ENCODE results near the gene FBXL12.
"Not testable (repeated sequence)": the region's sequence is repeated elsewhere in the genome, so short reads cannot be mapped to it uniquely, and the experiment has no call there.

DNA sequence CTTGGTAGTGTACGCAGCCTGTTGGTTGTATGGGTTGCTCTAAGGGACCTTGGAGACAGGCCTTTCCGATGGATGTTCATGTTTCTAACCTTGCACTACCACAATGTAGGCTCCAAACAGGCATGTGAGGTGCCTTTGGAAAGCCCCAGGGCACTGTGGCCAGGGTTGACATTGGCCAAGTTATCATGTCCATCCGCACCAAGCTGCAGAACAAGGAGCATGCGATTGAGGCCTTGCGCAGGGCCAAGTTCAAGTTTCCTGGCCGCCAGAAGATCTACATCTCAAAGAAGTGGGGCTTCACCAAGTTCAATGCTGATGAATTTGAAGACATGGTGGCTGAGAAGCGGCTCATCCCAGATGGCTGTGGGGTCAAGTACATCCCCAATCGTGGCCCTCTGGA lies 1.2 kb upstream of the FBXL12 start:
- TF ChIP-seq POLR2A (IDR thresholded peaks at IDR 0.05; ENCODE audit: low read length); GATA1 (IDR thresholded peaks at IDR 0.05; ENCODE audit: low read depth, low read length): not testable (repeated sequence)

Data from erythroblast (primary cell).